LNCAP (cell line): Measurements from ENCODE around the gene CDC42BPA.

ENCODE experiments used
- CTCF ChIP-seq: fragments of 450-650 bp; IDR thresholded peaks from 2 replicates; pipeline ENCODE4 v1.5.1; 2017; ENCODE audit warnings: mild to moderate bottlenecking

Gene CDC42BPA

GRCh38 chr1:227317011-227317451 lies 1.3 kb downstream of the CDC42BPA start:
- no peak for TF ChIP-seq CTCF

GRCh38 chr1:227316456-227316855 lies 1.8 kb downstream of the CDC42BPA start:
- no peak for TF ChIP-seq CTCF

DNA sequence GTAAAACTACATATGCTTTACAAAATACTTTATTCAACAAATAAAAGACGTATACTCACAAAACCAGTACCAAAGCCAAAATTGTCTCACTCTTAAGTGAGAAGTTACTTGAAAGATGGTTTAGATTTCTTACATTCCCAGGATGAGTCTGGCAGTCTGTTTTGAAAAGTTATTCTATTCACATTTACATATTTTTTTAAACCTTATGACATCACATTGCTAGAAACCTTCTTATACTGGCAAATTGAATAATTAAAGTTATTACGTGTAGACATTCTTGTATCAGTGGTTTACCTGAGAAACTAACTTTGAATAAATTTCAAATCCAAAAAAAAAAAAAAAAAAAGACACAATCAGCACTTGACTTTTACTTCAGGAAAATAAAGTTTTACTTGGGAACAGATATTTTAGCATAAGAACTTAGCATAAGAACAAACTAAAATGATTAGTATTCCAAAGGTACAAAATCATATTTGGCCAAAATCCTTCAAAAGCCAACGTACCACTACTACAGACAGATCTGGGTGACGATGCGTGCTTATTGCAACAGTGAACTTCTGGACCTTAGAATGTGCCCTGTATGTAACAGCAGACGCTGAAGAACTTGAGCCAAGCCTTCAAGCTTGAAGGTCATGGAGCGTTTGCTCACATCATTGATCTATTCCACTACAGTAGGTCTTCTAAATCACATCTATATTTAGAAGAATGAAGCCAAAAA lies 2.5 kb downstream of the CDC42BPA start:
- TF ChIP-seq CTCF = no peak

DNA sequence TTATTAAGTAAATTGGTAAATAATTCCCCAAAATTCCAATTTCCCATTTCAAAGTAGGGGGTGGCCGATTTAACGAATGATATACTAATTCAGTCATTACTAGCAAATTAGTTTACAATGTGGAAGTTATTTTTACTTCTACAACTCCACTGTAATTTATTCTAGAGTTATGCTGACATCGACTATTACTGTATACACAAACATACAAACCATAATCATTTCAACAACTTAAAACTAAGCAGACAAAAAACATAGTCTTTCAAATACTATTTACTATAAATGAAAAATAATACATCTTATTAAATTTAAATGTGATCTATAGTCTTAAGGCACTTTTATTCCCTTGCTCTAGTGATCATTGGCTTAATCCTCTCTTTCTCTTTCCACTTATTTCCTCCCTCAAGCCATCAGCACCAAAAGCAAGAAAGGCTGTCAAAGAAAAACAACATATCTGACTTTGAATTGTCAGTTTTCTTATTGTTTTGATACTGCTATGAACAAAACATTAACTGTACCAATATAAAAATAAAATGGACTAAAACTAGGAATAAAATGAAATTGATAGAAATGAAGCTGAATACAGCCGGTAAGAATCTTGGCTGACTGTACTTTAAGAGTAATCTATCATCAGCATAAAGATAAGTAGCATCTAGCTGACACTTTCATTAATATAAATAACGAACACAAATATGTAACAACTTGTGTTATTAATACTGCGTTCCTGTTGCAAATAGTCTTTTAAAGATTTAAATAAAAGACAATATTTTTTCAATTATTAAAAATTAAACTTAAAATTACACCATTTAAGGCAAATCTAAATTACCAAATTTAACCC lies 4.1 kb downstream of the CDC42BPA start:
- no peak for TF ChIP-seq CTCF

GRCh38 chr1:227312361-227313025 lies 5.8 kb downstream of the CDC42BPA start:
- TF ChIP-seq CTCF = no peak

DNA sequence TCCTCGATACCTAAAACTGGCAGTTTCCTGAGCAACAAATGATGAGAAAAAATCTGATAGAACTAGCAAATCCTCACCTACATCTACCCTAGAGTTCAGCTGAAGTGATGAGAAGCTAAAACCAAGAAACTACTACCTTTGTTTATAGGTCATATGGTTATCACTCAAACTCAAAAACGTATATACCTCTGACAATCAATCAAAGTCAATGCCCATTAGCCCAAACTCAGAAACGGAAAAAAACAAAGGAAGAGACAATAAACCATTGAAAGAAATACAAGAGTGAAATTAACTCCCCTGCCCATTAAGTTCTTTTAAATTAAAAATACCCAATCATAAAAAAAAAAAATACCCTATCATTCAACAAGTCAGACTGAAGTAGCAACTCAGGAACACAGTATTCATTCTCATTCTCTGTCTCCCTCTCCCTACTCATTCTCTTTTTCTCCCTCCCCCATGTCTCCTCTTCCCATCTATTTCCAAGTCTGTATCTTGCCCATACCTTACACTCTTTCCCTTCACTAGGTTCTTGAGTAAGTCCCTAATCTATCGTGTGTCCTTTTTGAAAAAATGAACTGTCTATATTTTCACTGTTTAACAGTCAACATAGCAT lies 6.8 kb downstream of the CDC42BPA start:
- TF ChIP-seq CTCF = no peak
